GM23248 (cell line): ENCODE results near the gene PDP2. TPM values are rescaled to one million over a fixed set of nuclear protein-coding genes. Genes with fewer than 3 reads are reported as not detected.

ENCODE experiments used
- DNase-seq: peaks from one replicate; pipeline ENCODE4 v3.0.0-alpha.2; 2015
- H2AFZ ChIP-seq: fragments of 200-600 bp; sonication (generic); 2 replicates; pipeline ENCODE4 v1.6.1; 2016; ENCODE audit warnings: antibody characterized with exemption
- H3F3A ChIP-seq: fragments of 200-600 bp; sonication (generic); 2 replicates; pipeline ENCODE4 v1.6.1; 2016; ENCODE audit warnings: mild to moderate bottlenecking, antibody characterized with exemption, mixed run types; ENCODE audit not compliant: insufficient read depth
- H3K27ac ChIP-seq: fragments of 200-600 bp; sonication (generic); 2 replicates; pipeline ENCODE4 v1.5.1; 2016; ENCODE audit warnings: mild to moderate bottlenecking
- H3K27me3 ChIP-seq: fragments of 200-600 bp; sonication (generic); replicated peaks from 2 replicates; pipeline ENCODE4 v1.6.1; 2016; ENCODE audit warnings: mild to moderate bottlenecking; ENCODE audit not compliant: insufficient read depth
- H3K36me3 ChIP-seq: fragments of 200-600 bp; sonication (generic); 2 replicates; pipeline ENCODE4 v1.6.1; 2016; ENCODE audit warnings: low read depth, mild to moderate bottlenecking
- H3K4me1 ChIP-seq: fragments of 200-600 bp; sonication (generic); 2 replicates; pipeline ENCODE4 v1.6.1; 2016; ENCODE audit warnings: mild to moderate bottlenecking; ENCODE audit not compliant: insufficient read depth
- H3K4me2 ChIP-seq: fragments of 200-600 bp; sonication (generic); one replicate; pipeline ENCODE4 v1.6.1; 2016; ENCODE audit warnings: mild to moderate bottlenecking; ENCODE audit not compliant: unreplicated experiment
- H3K4me3 ChIP-seq: fragments of 200-600 bp; sonication (generic); 2 replicates; pipeline ENCODE4 v1.5.1; 2016; ENCODE audit warnings: mild to moderate bottlenecking
- H3K79me2 ChIP-seq: fragments of 200-600 bp; sonication (generic); 2 replicates; pipeline ENCODE4 v1.6.1; 2016; ENCODE audit warnings: mild to moderate bottlenecking; ENCODE audit not compliant: insufficient read depth
- H3K9ac ChIP-seq: fragments of 200-600 bp; sonication (generic); 2 replicates; pipeline ENCODE4 v1.6.1; 2016; ENCODE audit warnings: mild to moderate bottlenecking
- H3K9me2 ChIP-seq: fragments of 200-600 bp; sonication (generic); 2 replicates; pipeline ENCODE4 v1.6.1; 2016; ENCODE audit warnings: mixed run types, mild to moderate bottlenecking, moderate library complexity; ENCODE audit not compliant: insufficient read depth
- H3K9me3 ChIP-seq: fragments of 200-600 bp; sonication (generic); one replicate; pipeline ENCODE4 v1.6.1; 2017; ENCODE audit warnings: low read depth
- H4K20me1 ChIP-seq: fragments of 200-600 bp; sonication (generic); 2 replicates; pipeline ENCODE4 v1.6.0; 2016; ENCODE audit not compliant: insufficient read depth
- EZH2 ChIP-seq: fragments of 200-600 bp; sonication (generic); IDR thresholded peaks from 2 replicates; pipeline ENCODE4 v1.6.1; 2018; ENCODE audit warnings: antibody characterized with exemption, mild to moderate bottlenecking; ENCODE audit not compliant: insufficient read depth, poor library complexity, severe bottlenecking
- EZH2phosphoT487 ChIP-seq: fragments of 200-600 bp; sonication (generic); IDR thresholded peaks from 2 replicates; pipeline ENCODE4 v1.6.1; 2018; ENCODE audit warnings: antibody characterized with exemption, moderate library complexity, mild to moderate bottlenecking, low read depth; ENCODE audit not compliant: insufficient read depth
- WGBS, 2 experiments: methylation state at CpG; one replicate each; pipeline ENCODE4 v1.1.6; 2015 to 2017; ENCODE audit warnings: low lambda C conversion rate in 2 of 2, low coverage in 1 of 2; ENCODE audit errors: missing lambda C conversion rate in 2 of 2; 5-methylcytosine and 5-hydroxymethylcytosine counted together
- in situ Hi-C: fragments of 300-500 bp; cut with MboI; formaldehyde crosslinking; loops from 2 replicates; pipeline ENCODE4 v1.15.0; 2020
- polyA plus RNA-seq: library from polyadenylated mRNA; unstranded; fragments of >200 nt; fragmentation: Nextera tagmentation; extraction: Ambion mirVana; gene quantifications from 2 replicates; pipeline ENCODE4 v1.2.1, GENCODE V29; 2016
- total RNA-seq: library from RNA; depleted of rRNA; stranded (reverse); fragments of >200 nt; shearing (Covaris generic); gene quantifications from 2 replicates; pipeline ENCODE4 v1.2.3, GENCODE V29; 2014

Gene PDP2
- total and polyA plus RNA-seq, 2 experiments from 2014 or later: 3.3 to 3.9 TPM

- 95 to 96% methylated on average over 3 of the region's 3 CpGs for WGBS, 2 experiments
- no peaks in the 10 kb centered on the region for H3K9me2 ChIP-seq
- in situ Hi-C loops: loop anchor here (25.0 kb wide), 1 partner anchor 460 kb away; no protein-coding TSS in a partner anchor
These were observed 8.5 kb upstream of the PDP2 start for GRCh38 chr16:66871840-66872239.

GRCh38 chr16:66872559-66872942 is 7.8 kb upstream of the PDP2 start:
- Histone ChIP-seq H3K27ac (peak overlapping the region; percentile 57), H2AFZ (peak overlapping the region; percentile 93), H3K4me1 (peaks cover 17% of the 10 kb centered on the region), H3K4me3 (peak overlapping the region; percentile 66), H3K9me2 (no peaks in the 10 kb centered on the region), H3K9me3 (no peaks in the 10 kb centered on the region), H3K27me3 (no peaks in the 10 kb centered on the region), H3K36me3 (no peaks in the 10 kb centered on the region), H3K79me2 (no peaks in the 10 kb centered on the region), H4K20me1 (no peaks in the 10 kb centered on the region), H3F3A (peaks cover 14% of the 10 kb centered on the region), H3K4me2 (peak overlapping the region; percentile 82), H3K9ac (peak overlapping the region; percentile 66)
- TF ChIP-seq EZH2phosphoT487 (no peak), EZH2 (no peak)
- in situ Hi-C loops: loop anchor here (25.0 kb wide), 1 partner anchor 460 kb away; no protein-coding TSS in a partner anchor
- WGBS, 2 experiments: 36 to 45% methylated on average over 4 of the region's 4 CpGs
- DNase-seq: peak; percentile 29

More at GRCh38 chr16:66871840-66872239, 8.5 kb upstream of the PDP2 start:
- Histone ChIP-seq H3K79me2 (no peaks in the 10 kb centered on the region), H3K27me3 (no peaks in the 10 kb centered on the region), H3F3A (peaks cover 14% of the 10 kb centered on the region), H3K27ac (no peak overlapping the region), H3K4me3 (no peak overlapping the region), H4K20me1 (no peaks in the 10 kb centered on the region), H3K36me3 (no peaks in the 10 kb centered on the region), H3K9ac (no peak overlapping the region), H3K9me3 (no peaks in the 10 kb centered on the region), H2AFZ (no peak overlapping the region), H3K4me2 (no peak overlapping the region), H3K4me1 (peaks cover 17% of the 10 kb centered on the region)
- no peak for DNase-seq
- TF ChIP-seq EZH2phosphoT487 (no peak), EZH2 (no peak)

- Histone ChIP-seq H3F3A (peaks cover 18% of the 10 kb centered on the region), H3K9me2 (no peaks in the 10 kb centered on the region), H3K36me3 (no peaks in the 10 kb centered on the region), H3K9me3 (no peaks in the 10 kb centered on the region), H3K4me3 (peak overlapping the region; percentile 66), H4K20me1 (no peaks in the 10 kb centered on the region), H3K4me1 (peaks cover 17% of the 10 kb centered on the region), H3K27me3 (no peaks in the 10 kb centered on the region), H3K4me2 (peak overlapping the region; percentile 82), H3K27ac (peak overlapping the region; percentile 57), H3K79me2 (no peaks in the 10 kb centered on the region), H3K9ac (peak overlapping the region; percentile 66), H2AFZ (peak overlapping the region; percentile 93)
- WGBS, 2 experiments: 1% methylated on average over 39 of the region's 39 CpGs
- in situ Hi-C loops: loop anchor here (25.0 kb wide), 1 partner anchor 461 kb away; no protein-coding TSS in a partner anchor
- DNase-seq: peak; percentile 100
- no peak for TF ChIP-seq EZH2
- TF ChIP-seq EZH2phosphoT487: no peak
These were observed 7.2 kb upstream of the PDP2 start for GRCh38 chr16:66872943-66873684.

GRCh38 chr16:66873685-66874055 is 6.6 kb upstream of the PDP2 start:
- no peak overlapping the region for H3K4me2 ChIP-seq
- no peaks in the 10 kb centered on the region for H3K36me3 ChIP-seq
- no peaks in the 10 kb centered on the region for H3K27me3 ChIP-seq
- in situ Hi-C loops: loop anchor here (25.0 kb wide), 1 partner anchor 461 kb away; no protein-coding TSS in a partner anchor
- no peaks in the 10 kb centered on the region for H3K9me3 ChIP-seq
- H3F3A ChIP-seq: peaks cover 22% of the 10 kb centered on the region
- TF ChIP-seq EZH2phosphoT487 (no peak), EZH2 (no peak)
- H4K20me1 ChIP-seq: no peaks in the 10 kb centered on the region
- no peaks in the 10 kb centered on the region for H3K9me2 ChIP-seq
- H3K9ac ChIP-seq: no peak overlapping the region
- DNase-seq: no peak
- no peak overlapping the region for H3K27ac ChIP-seq
- peaks cover 17% of the 10 kb centered on the region for H3K4me1 ChIP-seq
- H2AFZ ChIP-seq: no peak overlapping the region
- no peaks in the 10 kb centered on the region for H3K79me2 ChIP-seq
- no peak overlapping the region for H3K4me3 ChIP-seq
